K562 (cell line): ENCODE data around the gene USHBP1. TPM values are rescaled to one million over a fixed set of nuclear protein-coding genes. Genes with fewer than 3 reads are reported as not detected.

Source experiments
- ARNT ChIP-seq, 2 experiments: fragments of 450-650 bp; IDR thresholded peaks; 2 replicates each; pipeline ENCODE4 v1.6.1; 2016; ENCODE audit warnings: mild to moderate bottlenecking in 1 of 2
- ATF1 ChIP-seq, 2 experiments: fragments of 450-650 bp in 1 of 2; IDR thresholded peaks; 2 replicates each; pipeline ENCODE4 v1.6.1; 2016; ENCODE audit warnings: missing compliant biosample characterization in 1 of 2, missing genetic modification characterization in 1 of 2
- CREB3 ChIP-seq: fragments of 450-650 bp; conservative IDR thresholded peaks from 2 replicates; pipeline ENCODE4 v1.6.1; 2016; ENCODE audit warnings: missing genetic modification characterization, low read depth, mild to moderate bottlenecking, missing compliant biosample characterization, moderate library complexity
- DPF2 ChIP-seq: fragments of 450-650 bp; IDR thresholded peaks from 2 replicates; pipeline ENCODE4 v1.6.1; 2016
- ETV6 ChIP-seq, 3 experiments: fragments of 150-350 bp in 1 of 3; sonication (generic) in 1 of 3; formaldehyde crosslinking in 1 of 3; IDR thresholded peaks; 2 replicates each; pipeline versions ENCODE4 v1.6.1 to v1.8.0; 2014 to 2022; ENCODE audit warnings: borderline replicate concordance in 2 of 3, low read depth in 2 of 3, antibody characterized with exemption in 1 of 3, low read length in 1 of 3, mild to moderate bottlenecking in 1 of 3, missing genetic modification reagents in 1 of 3
- GTF2A2 ChIP-seq: IDR thresholded peaks from 2 replicates; pipeline ENCODE4 v1.6.1; 2016; ENCODE audit warnings: mild to moderate bottlenecking, missing genetic modification characterization, missing compliant biosample characterization
- GTF2B ChIP-seq: IDR thresholded peaks from 2 replicates; pipeline ENCODE4 v1.6.1; 2011; ENCODE audit not compliant: insufficient read length; ENCODE audit errors: extremely low read depth
- ILF3 ChIP-seq: fragments of 450-650 bp; IDR thresholded peaks from 2 replicates; pipeline ENCODE4 v1.6.1; 2018; ENCODE audit warnings: antibody characterized with exemption, mild to moderate bottlenecking, moderate library complexity, borderline replicate concordance
- KLF10 ChIP-seq: fragments of 250-450 bp; sonication (Bioruptor Pico); IDR thresholded peaks from 2 replicates; pipeline ENCODE4 v1.6.1; 2021; ENCODE audit warnings: matching md5 sums
- LEF1 ChIP-seq: fragments of 450-650 bp; IDR thresholded peaks from 2 replicates; pipeline ENCODE4 v1.6.1; 2016; ENCODE audit warnings: mild to moderate bottlenecking
- MLLT1 ChIP-seq, 2 experiments: fragments of 450-650 bp; IDR thresholded peaks; 2 replicates each; pipeline ENCODE4 v1.6.1; 2016
- MTA2 ChIP-seq: fragments of 450-650 bp; IDR thresholded peaks from 2 replicates; pipeline ENCODE4 v1.6.1; 2016; ENCODE audit warnings: low read depth
- POU5F1 ChIP-seq: fragments of 150-350 bp; IDR thresholded peaks from 2 replicates; pipeline ENCODE4 v1.6.1; 2014; ENCODE audit warnings: borderline replicate concordance, low read length, low read depth, mild to moderate bottlenecking; ENCODE audit not compliant: partially characterized antibody
- SAFB2 ChIP-seq: fragments of 200-400 bp; formaldehyde crosslinking; IDR thresholded peaks from 2 replicates; pipeline ENCODE4 v1.6.1; 2018; ENCODE audit warnings: borderline replicate concordance, low read length, low read depth, moderate library complexity; ENCODE audit not compliant: severe bottlenecking
- STAT5B ChIP-seq: fragments of 250-450 bp; sonication (Bioruptor Pico); IDR thresholded peaks from 2 replicates; pipeline ENCODE4 v1.8.0; 2021; ENCODE audit warnings: mild to moderate bottlenecking, inconsistent platforms
- TAF7 ChIP-seq: fragments of 450-650 bp; IDR thresholded peaks from 2 replicates; pipeline ENCODE4 v1.6.1; 2016; ENCODE audit warnings: missing genetic modification characterization, missing compliant biosample characterization
- UBTF ChIP-seq, 2 experiments: IDR thresholded peaks; 2 replicates each; pipeline ENCODE4 v1.6.1; 2012; ENCODE audit warnings: improper control_type of control experiment in 2 of 2, low read depth in 2 of 2, low read length in 2 of 2, borderline replicate concordance in 1 of 2
- ZFP1 ChIP-seq: fragments of 450-650 bp; formaldehyde crosslinking; IDR thresholded peaks from 2 replicates; pipeline ENCODE4 v1.4.0; 2020; ENCODE audit warnings: mild to moderate bottlenecking, mixed read lengths
- ZNF561 ChIP-seq: fragments of 450-650 bp; formaldehyde crosslinking; conservative IDR thresholded peaks from 2 replicates; pipeline ENCODE4 v1.4.0; 2020; ENCODE audit warnings: mild to moderate bottlenecking, moderate library complexity
- ZNF717 ChIP-seq: fragments of 250-450 bp; sonication (Bioruptor Pico); IDR thresholded peaks from 2 replicates; pipeline ENCODE4 v1.5.0; 2021
- polyA plus RNA-seq, 8 experiments: library from polyadenylated mRNA; depleted of rRNA in 4 of 8; stranded (reverse) in 5 of 8; unstranded in 3 of 8; fragments of >200 nt; fragmentation: Nextera tagmentation in 2 of 8; fragmentation: Illumina TruSeq in 1 of 8; extraction: Ambion mirVana in 2 of 8; extraction: Trizol in 1 of 8; gene quantifications; 2 replicates each; pipeline versions ENCODE4 v1.2.1 to v1.2.3, GENCODE V29; 2011 to 2014; ENCODE audit warnings: inconsistent platforms in 1 of 8, missing spikeins in 1 of 8
- total RNA-seq, 7 experiments: library from RNA; depleted of rRNA in 6 of 7; stranded (reverse); fragments of >200 nt in 6 of 7; fragmentation: Illumina TruSeq in 2 of 7; extraction: Trizol in 2 of 7; gene quantifications; 2 replicates each; pipeline versions ENCODE4 v1.2.1 to v1.2.3, GENCODE V29; 2011 to 2021; ENCODE audit warnings: low replicate concordance in 1 of 7
- TF ChIP-seq, protein P1 (sequence below): IDR thresholded peaks from 2 replicates; pipeline ENCODE4 v1.6.1; 2016; ENCODE audit warnings: missing genetic modification characterization, missing compliant biosample characterization

The USHBP1 gene
- total and polyA plus RNA-seq, 9 of the 15 experiments (the other 6 are each of a cell fraction or from before 2014, with no cell fraction given) = 0.03 to 0.10 (median 0.05) TPM; not detected in 5

- TF ChIP-seq MLLT1 (IDR thresholded peaks at IDR 0.05) = 0 out of 4 replicates have a peak, but pooled peaks of 1 of the 2 experiments have one; percentile 36
- TF ChIP-seq, protein P1, sequence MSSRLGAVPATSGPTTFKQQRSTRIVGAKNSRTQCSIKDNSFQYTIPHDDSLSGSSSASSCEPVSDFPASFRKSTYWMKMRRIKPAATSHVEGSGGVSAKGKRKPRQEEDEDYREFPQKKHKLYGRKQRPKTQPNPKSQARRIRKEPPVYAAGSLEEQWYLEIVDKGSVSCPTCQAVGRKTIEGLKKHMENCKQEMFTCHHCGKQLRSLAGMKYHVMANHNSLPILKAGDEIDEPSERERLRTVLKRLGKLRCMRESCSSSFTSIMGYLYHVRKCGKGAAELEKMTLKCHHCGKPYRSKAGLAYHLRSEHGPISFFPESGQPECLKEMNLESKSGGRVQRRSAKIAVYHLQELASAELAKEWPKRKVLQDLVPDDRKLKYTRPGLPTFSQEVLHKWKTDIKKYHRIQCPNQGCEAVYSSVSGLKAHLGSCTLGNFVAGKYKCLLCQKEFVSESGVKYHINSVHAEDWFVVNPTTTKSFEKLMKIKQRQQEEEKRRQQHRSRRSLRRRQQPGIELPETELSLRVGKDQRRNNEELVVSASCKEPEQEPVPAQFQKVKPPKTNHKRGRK = no peak
- TF ChIP-seq KLF10 (CRISPR knock-in tag) = no peak
- no peak for TF ChIP-seq ILF3
- no peak for TF ChIP-seq ARNT (IDR thresholded peaks at IDR 0.05)
- no peak for TF ChIP-seq ZNF561
- no peak for TF ChIP-seq TAF7 (tag)
- TF ChIP-seq ZFP1 (CRISPR knock-in tag) = no peak
- TF ChIP-seq GTF2B = no peak
- no peak for TF ChIP-seq ZNF717 (CRISPR knock-in tag)
- no peak for TF ChIP-seq CREB3 (tag)
- peak; percentile 26; the same call in 1 of the 2 replicates for TF ChIP-seq ATF1 (CRISPR knock-in tag; IDR thresholded peaks at IDR 0.05)
- peak; percentile 82 for TF ChIP-seq ATF1 (tag; IDR thresholded peaks at IDR 0.05)
- no peak for TF ChIP-seq UBTF (IDR thresholded peaks at IDR 0.05; ENCODE audit: borderline replicate concordance in 1 of 2, low read depth in 2 of 2, low read length in 2 of 2)
- TF ChIP-seq POU5F1 = no peak
- no peak for TF ChIP-seq STAT5B (CRISPR knock-in tag)
- TF ChIP-seq MTA2 = no peak
- no peak for TF ChIP-seq SAFB2
- TF ChIP-seq GTF2A2 (tag) = no peak
- TF ChIP-seq LEF1 = no peak
- TF ChIP-seq DPF2 = no peak
- TF ChIP-seq ETV6 (IDR thresholded peaks at IDR 0.05; ENCODE audit: borderline replicate concordance in 1 of 2, low read depth in 2 of 2, low read length in 1 of 2) = no peak
- no peak for TF ChIP-seq ETV6 (CRISPR knock-in tag; IDR thresholded peaks at IDR 0.05; ENCODE audit: borderline replicate concordance)
These were observed 38.8 kb upstream of the USHBP1 start, which contains the start of gene ABHD8 (continued) for GRCh38 chr19:17303167-17303939.
